NCI-H524 treated with DMSO at 0.1 percent for 48 hours (cell line): ENCODE results near the gene CELA3B.
"Not testable (repeated sequence)": the region's sequence is repeated elsewhere in the genome, so short reads cannot be mapped to it uniquely, and the experiment has no call there.

Experiments
- DNase-seq: peaks from one replicate; lab custom pipeline; 2025; lab: John Stamatoyannopoulos, UW

CELA3B gene

DNA sequence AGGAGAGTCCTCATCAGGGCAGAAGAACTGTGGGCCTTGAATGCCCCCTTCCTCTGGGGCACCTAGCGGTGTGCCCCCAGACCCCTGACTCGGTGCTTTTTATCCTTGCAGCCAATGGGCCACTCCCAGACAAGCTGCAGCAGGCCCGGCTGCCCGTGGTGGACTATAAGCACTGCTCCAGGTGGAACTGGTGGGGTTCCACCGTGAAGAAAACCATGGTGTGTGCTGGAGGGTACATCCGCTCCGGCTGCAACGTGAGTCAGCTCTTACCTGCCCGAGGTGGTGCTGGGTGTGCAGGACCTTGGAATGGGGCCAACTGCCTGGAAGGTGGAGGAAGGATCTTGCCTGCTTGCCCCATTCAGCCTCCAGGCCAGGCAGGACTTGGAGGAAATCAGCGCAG lies 30.4 kb downstream of the CELA3B start:
- DNase-seq: not testable (repeated sequence)

DNA sequence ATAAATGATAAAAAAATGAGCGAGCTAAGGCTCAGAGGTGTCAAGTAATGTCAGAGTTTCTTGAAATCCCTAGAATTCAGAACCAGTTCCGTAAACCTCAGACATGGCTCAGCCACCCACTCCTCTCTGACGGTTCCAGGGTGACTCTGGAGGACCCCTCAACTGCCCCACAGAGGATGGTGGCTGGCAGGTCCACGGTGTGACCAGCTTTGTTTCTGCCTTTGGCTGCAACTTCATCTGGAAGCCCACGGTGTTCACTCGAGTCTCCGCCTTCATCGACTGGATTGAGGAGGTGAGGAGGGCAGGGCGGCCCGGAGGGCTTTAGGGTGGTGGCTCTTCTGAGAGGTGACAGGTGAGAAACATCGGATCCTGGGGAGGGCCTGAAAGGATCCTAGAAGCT lies 32.7 kb downstream of the CELA3B start:
- DNase-seq: not testable (repeated sequence)

DNA sequence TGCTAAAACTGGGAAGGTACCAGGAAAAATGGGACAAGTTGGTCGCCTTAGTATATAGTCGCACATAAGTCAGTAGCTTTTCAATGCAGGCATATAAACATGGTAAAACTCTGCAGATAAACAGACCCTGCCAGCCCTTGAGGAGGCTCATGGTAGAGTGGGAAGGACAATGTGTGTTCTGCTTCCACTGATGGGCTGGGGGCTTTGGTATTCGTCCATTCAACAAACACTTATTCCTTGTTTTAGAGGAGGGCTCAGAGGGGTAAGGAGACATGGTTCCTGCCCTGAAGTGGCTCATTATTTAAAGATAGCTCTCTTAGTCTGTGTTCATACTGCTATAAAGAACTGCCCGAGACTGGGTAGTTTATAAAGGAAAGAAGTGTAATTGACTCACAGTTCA lies 35.9 kb downstream of the CELA3B start:
- DNase-seq: not testable (repeated sequence)

DNA sequence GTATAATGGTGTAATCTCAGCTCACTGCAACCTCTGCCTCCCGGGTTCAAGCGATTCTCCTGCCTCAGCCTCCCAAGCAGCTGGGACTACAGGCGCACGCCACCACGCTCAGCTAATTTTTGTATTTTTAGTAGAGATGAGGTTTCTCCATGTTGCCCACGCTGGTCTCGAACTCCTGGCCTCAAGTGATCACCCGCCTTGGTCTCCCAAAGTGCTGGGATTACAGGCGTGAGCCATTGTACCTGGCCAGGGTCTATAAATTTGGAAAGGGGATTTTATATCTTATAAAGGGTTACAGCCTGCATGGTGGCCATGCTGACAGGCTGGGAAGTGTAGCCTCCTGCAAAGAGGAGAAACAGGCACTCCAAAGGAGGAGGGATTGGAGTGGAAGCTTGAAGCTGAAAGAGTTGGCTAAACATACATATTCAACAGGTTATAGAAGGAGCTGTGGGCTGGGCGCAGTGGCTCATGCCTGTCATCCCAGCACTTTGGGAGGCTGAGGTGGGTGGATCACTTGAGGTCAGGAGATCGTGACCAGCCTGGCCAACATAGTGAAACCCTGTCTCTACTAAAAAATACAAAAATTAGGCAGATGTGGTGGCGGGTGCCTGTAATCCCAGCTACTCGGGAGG lies 37.9 kb downstream of the CELA3B start:
- DNase-seq: not testable (repeated sequence)

DNA sequence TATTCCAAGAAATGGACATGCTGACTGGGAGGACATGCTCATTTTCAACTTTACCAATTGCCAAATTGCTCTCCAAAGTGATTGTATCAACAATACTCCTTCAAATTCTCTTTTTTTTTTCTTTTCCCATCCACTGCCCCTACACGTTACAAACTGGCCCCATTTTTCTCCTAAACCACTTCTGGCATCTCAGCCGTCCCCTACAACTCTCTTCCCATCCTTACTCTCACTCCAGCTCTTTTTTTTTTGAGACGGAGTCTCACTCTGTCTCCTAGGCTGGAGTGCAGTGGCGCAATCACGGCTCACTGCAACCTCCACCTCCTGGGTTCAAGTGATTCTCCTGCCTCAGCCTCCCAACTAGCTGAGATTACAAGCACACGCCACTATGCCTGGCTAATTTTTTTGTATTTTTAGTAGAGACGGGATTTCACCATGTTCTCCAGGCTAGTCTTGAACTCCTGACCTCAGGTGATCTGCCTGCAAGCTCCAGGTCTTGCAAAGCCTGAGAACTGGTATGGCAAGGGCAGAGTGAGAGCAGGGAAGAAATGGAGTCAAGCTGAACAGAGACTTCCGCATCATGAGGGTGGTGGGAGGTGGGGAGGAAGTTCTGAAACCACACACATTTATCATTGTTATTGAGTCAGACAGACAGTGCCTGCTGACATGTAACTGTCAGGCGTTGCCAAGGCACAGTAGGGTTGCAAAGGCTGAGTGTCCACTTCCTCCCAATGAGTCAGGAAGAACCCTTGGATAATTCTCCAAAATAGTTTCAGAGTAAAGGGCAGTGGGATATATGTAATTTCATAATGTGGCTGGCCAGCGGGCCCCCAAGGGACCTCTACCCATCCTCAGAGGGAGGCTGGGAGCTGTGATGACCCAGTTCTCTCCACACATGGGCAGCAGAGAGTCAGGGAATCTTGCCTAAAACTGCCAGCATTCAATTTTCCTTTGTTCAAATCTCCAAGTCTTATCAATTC lies 42.0 kb downstream of the CELA3B start:
- no peak for DNase-seq

DNA sequence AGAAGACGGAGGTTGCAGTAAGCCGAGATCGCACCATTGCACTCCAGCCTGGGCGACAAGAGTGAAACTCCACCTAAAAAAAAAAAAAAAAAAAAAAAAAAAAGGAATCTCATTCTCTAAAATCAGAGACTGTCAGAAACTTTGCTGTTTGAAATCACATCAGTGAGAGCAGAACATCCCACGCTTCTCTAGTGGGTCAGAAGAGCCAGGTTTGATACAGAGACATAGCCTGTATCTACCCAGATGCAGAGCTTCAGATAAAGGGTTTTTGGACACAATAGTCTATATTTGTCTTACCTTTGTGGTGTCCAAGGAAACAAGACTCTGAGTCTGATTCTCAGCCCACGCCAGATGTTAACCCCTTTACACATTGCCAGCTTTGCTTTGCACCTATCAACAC lies 44.2 kb downstream of the CELA3B start:
- no peak for DNase-seq

DNA sequence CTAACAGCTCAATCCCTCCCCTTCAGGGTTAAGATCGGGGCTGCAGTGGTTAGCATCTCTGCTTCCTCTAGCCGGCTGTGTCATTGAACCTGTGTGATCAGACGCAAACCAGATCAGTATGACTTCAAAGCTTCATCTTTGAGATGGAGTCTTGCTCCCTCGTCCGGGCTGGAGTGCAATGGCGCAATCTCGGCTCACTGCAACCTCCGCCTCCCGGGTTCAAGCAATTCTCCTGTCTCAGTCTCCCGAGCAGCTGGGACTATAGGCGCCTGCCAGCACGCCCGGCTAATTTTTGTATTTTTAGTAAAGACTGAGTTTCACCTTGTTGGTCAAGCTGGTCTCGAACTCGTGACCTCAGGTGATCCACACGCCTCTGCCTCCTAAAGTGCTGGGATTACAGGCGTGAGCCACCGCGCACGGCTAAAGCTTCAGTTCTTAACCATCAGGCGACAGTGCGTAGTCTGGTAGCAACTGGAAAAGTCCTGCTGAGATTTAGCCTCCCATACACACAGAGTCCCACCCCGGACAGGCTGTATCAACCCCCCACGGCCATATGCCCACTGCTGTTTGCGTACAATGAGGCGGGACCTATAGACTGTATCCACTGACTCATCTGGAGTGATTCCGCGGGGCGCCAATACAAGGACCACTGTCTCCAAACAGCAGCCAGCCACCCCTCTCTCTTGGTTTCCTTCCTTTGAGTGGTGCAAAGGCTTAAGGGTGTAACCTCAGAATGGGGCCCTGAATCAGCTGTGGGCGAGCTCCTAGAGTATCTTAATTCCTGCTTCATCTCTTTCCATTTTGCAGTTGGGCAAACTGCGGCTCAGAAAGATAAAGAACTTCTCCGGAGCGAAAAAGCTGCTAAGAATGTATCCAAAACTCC lies 47.9 kb downstream of the CELA3B start:
- DNase-seq: peak; percentile 72

DNA sequence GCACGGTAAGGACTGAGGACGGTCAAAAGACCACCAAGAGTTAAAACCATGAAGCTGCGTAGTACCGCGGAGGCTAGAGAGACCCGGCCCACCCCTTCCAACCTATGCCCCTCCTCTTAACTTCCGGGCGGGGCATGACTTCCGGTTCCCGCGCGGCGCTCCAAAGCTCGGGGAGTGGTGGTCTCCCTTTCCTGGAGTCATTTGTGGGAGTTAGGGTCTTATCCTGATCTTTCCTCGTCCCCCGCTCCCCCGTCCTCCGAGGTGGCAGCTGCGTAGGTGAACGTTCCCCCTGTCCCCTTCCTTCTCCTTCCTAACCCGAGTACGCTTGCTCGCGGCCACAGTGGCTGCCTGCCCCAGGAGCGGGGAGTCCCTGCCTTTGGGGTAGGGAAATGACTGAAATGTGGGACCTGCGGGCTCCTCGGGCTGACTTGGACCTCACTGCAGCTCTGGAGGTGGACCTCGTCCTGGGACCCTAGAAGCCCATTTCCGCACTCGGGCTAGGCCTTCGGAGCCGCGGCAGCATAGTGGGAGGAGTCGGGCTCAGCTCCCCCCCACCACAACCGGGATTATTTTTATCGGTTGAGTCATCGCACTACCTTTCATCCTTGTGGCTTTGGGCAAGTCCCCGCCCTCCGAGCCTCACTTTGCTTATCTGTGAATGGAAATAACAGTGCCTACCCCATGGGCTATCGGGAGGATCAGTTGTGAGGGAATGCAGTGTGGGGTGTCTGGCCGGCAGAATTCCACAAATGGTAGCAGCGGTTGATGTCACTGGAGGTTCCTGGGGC lies 48.7 kb downstream of the CELA3B start:
- DNase-seq: peak; percentile 72

DNA sequence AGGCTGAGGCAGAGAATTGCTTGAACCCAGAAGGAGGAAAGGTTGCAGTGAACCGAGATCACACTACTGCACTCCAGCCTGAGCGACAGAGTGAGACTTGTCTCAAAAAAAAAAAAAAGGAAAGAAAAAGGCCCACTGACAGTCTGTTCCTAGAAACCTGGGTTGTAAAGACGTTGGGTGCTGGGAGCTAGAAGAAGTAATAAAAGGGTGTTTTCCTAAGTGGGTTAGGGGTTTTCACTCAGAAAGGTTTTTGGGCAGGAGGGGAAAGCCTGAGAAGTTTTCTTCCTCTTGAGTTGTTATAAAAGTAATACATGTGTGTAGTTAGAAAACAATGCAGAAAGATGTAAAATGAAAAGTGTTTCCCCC lies 50.1 kb downstream of the CELA3B start:
- no peak for DNase-seq

DNA sequence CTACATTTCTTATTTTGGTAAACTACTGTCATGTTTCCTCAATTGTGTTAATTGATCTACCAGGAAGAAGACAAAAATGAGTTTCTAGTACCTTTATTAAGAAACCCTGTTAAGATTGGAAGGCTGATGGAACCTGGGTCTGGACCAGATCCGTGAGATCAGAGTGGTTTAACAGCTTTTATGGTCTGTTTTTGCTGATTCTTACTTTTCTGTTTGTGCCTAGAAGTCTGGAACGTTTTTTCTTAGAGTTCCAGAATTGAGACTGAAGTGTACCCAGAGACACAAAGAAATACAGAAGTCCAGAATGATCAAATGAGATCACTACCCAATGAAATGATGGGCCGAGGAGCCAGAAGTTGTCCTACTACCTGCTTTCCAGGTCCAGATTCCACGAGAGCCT lies 53.2 kb downstream of the CELA3B start:
- no peak for DNase-seq

DNA sequence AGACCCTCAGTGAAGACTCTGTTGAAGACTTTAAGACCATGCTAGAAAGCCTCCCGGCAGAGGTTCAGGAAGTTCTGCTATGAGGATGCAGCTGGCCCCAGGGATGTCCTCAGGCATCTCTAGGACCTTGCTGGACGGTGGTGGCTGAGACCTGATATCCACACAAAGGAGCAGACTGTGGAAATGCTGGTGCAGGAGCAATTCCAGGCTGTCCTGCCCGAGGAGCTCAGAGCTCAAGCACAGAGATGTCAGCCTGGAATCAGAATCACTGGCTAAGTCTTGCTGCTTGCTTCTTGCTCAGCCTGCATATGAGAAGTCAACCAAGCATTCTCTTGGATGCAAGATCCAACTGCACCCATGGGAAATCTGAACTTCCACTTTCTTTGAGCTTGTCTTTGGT lies 53.7 kb downstream of the CELA3B start:
- no peak for DNase-seq

DNA sequence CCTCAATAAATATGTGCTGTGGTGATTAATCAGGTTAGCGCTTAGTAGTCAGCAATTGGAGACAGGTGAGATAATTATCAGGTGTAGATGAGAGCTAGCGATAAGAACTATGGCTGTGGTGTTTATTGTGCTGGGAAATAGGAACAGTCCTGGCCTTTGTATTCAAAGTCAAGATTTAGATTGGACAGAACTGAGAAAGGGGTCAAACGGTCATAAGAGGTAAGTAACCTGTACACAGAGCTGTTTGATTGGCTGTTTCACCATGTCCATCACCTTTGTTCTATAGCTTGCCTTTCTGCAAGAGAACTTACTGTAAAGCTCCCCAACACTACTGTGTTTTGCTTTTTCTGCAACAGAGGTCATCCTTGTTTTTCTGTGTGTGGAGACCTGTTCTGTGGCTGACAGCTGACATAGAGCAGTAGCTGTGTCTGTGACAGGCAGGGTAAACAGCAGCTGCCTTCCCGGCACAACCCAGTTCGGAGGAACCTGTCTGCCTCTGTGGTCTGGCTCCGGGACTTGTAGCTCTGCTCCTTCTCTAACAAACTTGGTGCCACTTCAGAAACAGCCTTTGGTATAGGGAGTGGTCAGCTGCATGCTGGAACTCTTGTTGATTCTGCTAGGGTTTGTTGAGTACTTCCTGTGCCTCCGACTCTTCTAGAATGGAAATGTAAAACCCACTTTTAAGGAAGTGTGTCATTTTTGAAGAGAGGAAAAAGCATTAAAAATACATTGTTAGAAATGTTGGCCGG lies 54.6 kb downstream of the CELA3B start:
- DNase-seq: no peak

DNA sequence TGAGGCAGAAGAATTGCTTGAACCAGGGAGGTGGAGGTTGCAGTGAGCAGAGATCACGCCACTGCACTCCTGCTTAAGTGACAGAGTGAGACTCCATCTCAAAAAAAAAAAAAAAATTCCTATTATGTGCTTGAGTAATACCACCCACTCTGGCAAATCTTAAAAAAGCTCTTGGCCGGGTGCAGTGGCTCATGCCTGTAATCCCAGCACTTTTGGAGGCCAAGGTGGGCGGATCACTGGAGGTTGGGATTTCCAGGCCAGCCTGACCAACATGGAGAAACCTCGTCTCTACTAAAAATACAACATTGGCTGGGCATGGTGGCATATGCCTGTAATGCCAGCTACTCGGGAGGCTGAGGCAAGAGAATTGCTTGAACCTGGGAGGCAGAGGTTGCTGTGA lies 58.0 kb downstream of the CELA3B start:
- DNase-seq: not testable (repeated sequence)

DNA sequence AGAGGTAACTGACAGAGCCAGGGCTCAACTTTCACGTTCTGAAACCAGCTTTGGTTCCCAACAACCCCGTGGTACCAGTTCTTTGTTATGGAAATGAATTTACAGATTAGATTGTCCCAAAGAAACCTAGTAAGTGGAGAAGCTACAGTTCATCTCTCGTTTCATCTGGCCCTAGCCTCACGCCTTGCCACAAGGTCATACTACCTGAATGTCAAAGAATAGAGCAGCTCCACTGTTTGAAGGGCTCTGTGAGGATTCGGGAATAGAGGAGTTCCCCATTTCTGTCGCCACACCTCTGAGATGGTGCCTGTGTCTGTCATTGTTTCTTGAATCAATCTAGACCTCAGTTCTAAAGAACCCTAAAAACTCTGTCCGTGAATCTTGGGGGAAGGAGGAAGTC lies 60.7 kb downstream of the CELA3B start:
- no peak for DNase-seq

DNA sequence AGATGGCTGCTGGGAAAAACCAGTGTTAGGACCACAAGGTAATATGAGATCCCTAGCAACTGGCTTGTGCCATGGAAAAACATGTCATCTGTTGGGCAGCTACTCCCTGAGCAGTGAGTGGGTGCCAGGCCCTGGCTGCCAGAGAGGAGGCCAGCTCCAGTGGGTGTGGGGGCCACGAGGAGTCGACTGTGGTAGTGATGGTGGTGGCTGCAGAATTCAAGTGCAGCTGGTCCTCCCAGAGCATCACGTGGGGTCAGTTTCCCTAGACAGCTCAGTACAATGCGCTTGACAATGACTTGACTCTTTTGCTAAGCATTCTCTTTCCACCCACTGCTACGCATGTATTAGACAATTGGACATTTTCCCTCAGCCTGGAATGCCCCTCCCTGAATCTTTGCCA lies 61.2 kb downstream of the CELA3B start:
- no peak for DNase-seq
